SK-N-SH treated with all-trans-retinoic acid at 6 μM for 48 hours (cell line): ENCODE results near the gene CCRL2.

Experiments
- ATAC-seq: fragments of 200-7000 bp; cut with Tn5 transposase; 3 replicates; pipeline ENCODE4 v1.9.1; 2020; ENCODE audit warnings: mild to moderate bottlenecking, moderate library complexity
- ARNTL ChIP-seq: fragments of 450-650 bp; formaldehyde crosslinking; IDR thresholded peaks from 2 replicates; pipeline ENCODE4 v1.5.0; 2020; ENCODE audit warnings: low read depth, mild to moderate bottlenecking, moderate library complexity, borderline replicate concordance
- BACH2 ChIP-seq: fragments of 250-450 bp; sonication (Bioruptor Pico); IDR thresholded peaks from 2 replicates; pipeline ENCODE4 v1.9.0; 2021; ENCODE audit warnings: mild to moderate bottlenecking, borderline replicate concordance
- CREB5 ChIP-seq: fragments of 250-450 bp; sonication (Bioruptor Pico); IDR thresholded peaks from 2 replicates; pipeline ENCODE4 v1.5.1; 2020; ENCODE audit warnings: low read depth, mild to moderate bottlenecking, moderate library complexity
- CSDC2 ChIP-seq: fragments of 250-450 bp; sonication (Bioruptor Pico); IDR thresholded peaks from 2 replicates; pipeline ENCODE4 v1.5.0; 2020; ENCODE audit warnings: mild to moderate bottlenecking, moderate library complexity
- CSRNP3 ChIP-seq: fragments of 250-450 bp; sonication (Bioruptor Pico); IDR thresholded peaks from 2 replicates; pipeline ENCODE4 v1.5.1; 2021; ENCODE audit warnings: mild to moderate bottlenecking, moderate library complexity
- GLIS3 ChIP-seq: fragments of 250-450 bp; sonication (Bioruptor Pico); IDR thresholded peaks from 2 replicates; pipeline ENCODE4 v1.5.0; 2020; ENCODE audit warnings: mild to moderate bottlenecking, moderate library complexity
- ISL1 ChIP-seq: fragments of 250-450 bp; sonication (Bioruptor Pico); IDR thresholded peaks from 2 replicates; pipeline ENCODE4 v2.1.2; 2022; ENCODE audit warnings: mild to moderate bottlenecking, moderate library complexity
- OSR1 ChIP-seq: fragments of 250-450 bp; sonication (Bioruptor Pico); IDR thresholded peaks from 2 replicates; pipeline ENCODE4 v1.8.0; 2022; ENCODE audit warnings: moderate library complexity, mild to moderate bottlenecking, inconsistent platforms
- PPARA ChIP-seq: fragments of 250-450 bp; sonication (Bioruptor Pico); IDR thresholded peaks from 2 replicates; pipeline ENCODE4 v1.5.0; 2020; ENCODE audit warnings: mild to moderate bottlenecking, borderline replicate concordance
- RARB ChIP-seq: fragments of 250-450 bp; sonication (Bioruptor Pico); IDR thresholded peaks from 2 replicates; pipeline ENCODE4 v1.8.0; 2021; ENCODE audit warnings: mild to moderate bottlenecking, moderate library complexity
- SNAI2 ChIP-seq: fragments of 250-450 bp; sonication (Bioruptor Pico); IDR thresholded peaks from 2 replicates; pipeline ENCODE4 v1.5.0; 2020; ENCODE audit warnings: mild to moderate bottlenecking, moderate library complexity
- TCF4 ChIP-seq: fragments of 250-450 bp; sonication (Bioruptor Pico); IDR thresholded peaks from 2 replicates; pipeline ENCODE4 v1.8.0; 2021; ENCODE audit warnings: mild to moderate bottlenecking, moderate library complexity, borderline replicate concordance
- TOX ChIP-seq: fragments of 250-450 bp; sonication (Bioruptor Pico); IDR thresholded peaks from 2 replicates; pipeline ENCODE4 v1.8.0; 2021; ENCODE audit warnings: mild to moderate bottlenecking, moderate library complexity, borderline replicate concordance
- TSHZ2 ChIP-seq: fragments of 250-450 bp; sonication (Bioruptor Pico); IDR thresholded peaks from 2 replicates; pipeline ENCODE4 v1.5.0; 2020; ENCODE audit warnings: mild to moderate bottlenecking, moderate library complexity
- ZC3H10 ChIP-seq: fragments of 250-450 bp; sonication (Bioruptor Pico); IDR thresholded peaks from 2 replicates; pipeline ENCODE4 v1.5.1; 2021; ENCODE audit warnings: mild to moderate bottlenecking, moderate library complexity
- ZFP3 ChIP-seq: fragments of 250-450 bp; sonication (Bioruptor Pico); IDR thresholded peaks from 2 replicates; pipeline ENCODE4 v1.5.0; 2020; ENCODE audit warnings: mild to moderate bottlenecking, moderate library complexity
- ZFP30 ChIP-seq: fragments of 450-650 bp; formaldehyde crosslinking; IDR thresholded peaks from 2 replicates; pipeline ENCODE4 v1.5.0; 2022; ENCODE audit warnings: mild to moderate bottlenecking, moderate library complexity
- ZNF565 ChIP-seq: fragments of 450-650 bp; formaldehyde crosslinking; conservative IDR thresholded peaks from 2 replicates; pipeline ENCODE4 v1.5.0; 2020; ENCODE audit warnings: low read depth, mild to moderate bottlenecking, moderate library complexity
- ZNF70 ChIP-seq: fragments of 450-650 bp; formaldehyde crosslinking; IDR thresholded peaks from 2 replicates; pipeline ENCODE4 v1.5.0; 2020; ENCODE audit warnings: mild to moderate bottlenecking, moderate library complexity
- ZNF8 ChIP-seq: fragments of 450-650 bp; formaldehyde crosslinking; IDR thresholded peaks from 2 replicates; pipeline ENCODE4 v1.5.0; 2020; ENCODE audit warnings: mild to moderate bottlenecking, moderate library complexity
- TF ChIP-seq, protein P1 (sequence below): fragments of 250-450 bp; sonication (Bioruptor Pico); IDR thresholded peaks from 2 replicates; pipeline ENCODE4 v1.8.0; 2020; ENCODE audit warnings: mild to moderate bottlenecking, moderate library complexity, borderline replicate concordance

CCRL2 gene

DNA sequence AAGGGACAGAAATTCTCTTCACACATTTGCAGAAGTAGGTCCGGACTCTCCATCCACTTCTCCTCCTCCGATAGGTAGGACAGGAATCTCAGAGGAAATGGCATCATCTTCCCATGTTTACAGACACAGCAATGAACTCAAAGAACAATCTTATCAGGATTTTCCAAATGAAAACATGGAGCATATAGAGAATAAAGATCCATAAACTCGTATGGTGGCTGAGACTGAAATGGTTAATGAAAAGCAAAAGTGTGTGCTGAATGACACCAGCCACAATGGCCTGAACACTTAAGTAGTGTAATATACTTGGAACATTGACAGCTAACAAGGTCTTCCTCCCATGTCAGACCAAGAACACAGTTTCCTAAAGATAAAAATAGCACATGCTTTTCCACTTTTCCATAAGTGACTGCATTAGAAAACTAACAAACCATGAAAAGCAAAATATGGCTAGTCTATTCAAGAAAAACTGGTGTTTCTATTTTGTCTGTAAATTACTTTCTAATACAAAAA is 5.8 kb downstream of the CCRL2 start:
- TF ChIP-seq, protein P1, sequence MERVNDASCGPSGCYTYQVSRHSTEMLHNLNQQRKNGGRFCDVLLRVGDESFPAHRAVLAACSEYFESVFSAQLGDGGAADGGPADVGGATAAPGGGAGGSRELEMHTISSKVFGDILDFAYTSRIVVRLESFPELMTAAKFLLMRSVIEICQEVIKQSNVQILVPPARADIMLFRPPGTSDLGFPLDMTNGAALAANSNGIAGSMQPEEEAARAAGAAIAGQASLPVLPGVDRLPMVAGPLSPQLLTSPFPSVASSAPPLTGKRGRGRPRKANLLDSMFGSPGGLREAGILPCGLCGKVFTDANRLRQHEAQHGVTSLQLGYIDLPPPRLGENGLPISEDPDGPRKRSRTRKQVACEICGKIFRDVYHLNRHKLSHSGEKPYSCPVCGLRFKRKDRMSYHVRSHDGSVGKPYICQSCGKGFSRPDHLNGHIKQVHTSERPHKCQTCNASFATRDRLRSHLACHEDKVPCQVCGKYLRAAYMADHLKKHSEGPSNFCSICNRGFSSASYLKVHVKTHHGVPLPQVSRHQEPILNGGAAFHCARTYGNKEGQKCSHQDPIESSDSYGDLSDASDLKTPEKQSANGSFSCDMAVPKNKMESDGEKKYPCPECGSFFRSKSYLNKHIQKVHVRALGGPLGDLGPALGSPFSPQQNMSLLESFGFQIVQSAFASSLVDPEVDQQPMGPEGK (CRISPR knock-in tag): no peak
- TF ChIP-seq ISL1 (CRISPR knock-in tag) (no peak), BACH2 (CRISPR knock-in tag) (no peak), ZNF8 (CRISPR knock-in tag) (no peak), CSDC2 (CRISPR knock-in tag) (no peak), SNAI2 (CRISPR knock-in tag) (no peak), OSR1 (CRISPR knock-in tag) (no peak), TCF4 (CRISPR knock-in tag) (no peak), RARB (no peak), ZNF70 (CRISPR knock-in tag) (no peak), PPARA (CRISPR knock-in tag) (no peak), TSHZ2 (CRISPR knock-in tag) (no peak), ZNF565 (no peak), CSRNP3 (CRISPR knock-in tag) (no peak), ZC3H10 (no peak), TOX (CRISPR knock-in tag) (no peak), GLIS3 (no peak)
- no peak for ATAC-seq

DNA sequence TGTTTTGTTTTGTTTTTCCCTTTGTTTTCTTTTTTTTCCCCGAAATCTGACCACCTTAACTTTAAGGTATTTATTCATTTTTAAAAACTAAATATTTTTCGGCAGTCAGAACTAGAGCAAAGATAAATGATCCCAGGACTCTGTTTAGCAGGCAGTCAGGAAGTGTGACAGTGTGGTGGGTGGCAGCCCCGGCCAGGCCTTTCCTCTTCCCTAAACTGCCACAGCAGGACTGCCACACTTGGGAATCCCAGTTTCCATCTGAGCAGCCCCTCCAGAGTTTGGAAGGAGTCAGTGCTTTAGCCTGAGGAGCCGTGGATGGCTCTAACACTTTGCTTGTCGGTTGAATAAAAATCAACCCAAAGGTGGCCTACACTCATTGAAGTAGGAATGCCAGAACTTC is 6.9 kb downstream of the CCRL2 start:
- TF ChIP-seq CSRNP3 (CRISPR knock-in tag) (no peak), ZNF70 (CRISPR knock-in tag) (no peak), PPARA (CRISPR knock-in tag) (no peak)
- no peak for ATAC-seq

- TF ChIP-seq ZNF565 (no peak), BACH2 (CRISPR knock-in tag) (no peak), OSR1 (CRISPR knock-in tag) (no peak), ZFP30 (CRISPR knock-in tag) (no peak), ARNTL (CRISPR knock-in tag) (no peak), ZNF70 (CRISPR knock-in tag) (no peak), ZFP3 (no peak), RARB (no peak), CREB5 (no peak), ISL1 (CRISPR knock-in tag) (no peak), PPARA (CRISPR knock-in tag) (no peak)
- no peak for ATAC-seq
Observed at GRCh38 chr3:46414739-46415138, 7.7 kb downstream of the CCRL2 start.
